ENCODE results near the gene FDPS.

- TF ChIP-seq EZH2 (IDR thresholded peaks at IDR 0.05; ENCODE audit: borderline replicate concordance, insufficient read depth, low read depth, low read length, poor library complexity, severe bottlenecking) (no peak), CTCF (IDR thresholded peaks at IDR 0.05) (no peak)
Measured at GRCh38 chr1:155297384-155297783, 11.3 kb upstream of the FDPS start.
